PC-3 (cell line): ENCODE results near the gene GPR18. TPM values are rescaled to one million over a fixed set of nuclear protein-coding genes. Genes with fewer than 3 reads are reported as not detected.

Experiments used
- ATAC-seq: fragments of 200-7000 bp; cut with Tn5 transposase; 2 replicates; pipeline ENCODE4 v1.9.1; 2020; ENCODE audit warnings: mild to moderate bottlenecking, moderate library complexity
- BruUV-seq: library from RNA; stranded (reverse); fragments of 400-500 nt; replicated peaks from 2 replicates; lab custom pipeline; 2021; lab: Mats Ljungman, UMichigan
- CTCF ChIA-PET: fragments of 300-600 bp; sonication (Branson Sonifier 250); formaldehyde crosslinking; loops from one replicate; lab custom pipeline; 2022; ENCODE audit warnings: antibody characterized with exemption; lab: Charles Lee
- POLR2A ChIA-PET: fragments of 300-600 bp; sonication (Branson Sonifier 250); formaldehyde crosslinking; loops from one replicate; lab custom pipeline; 2022; ENCODE audit warnings: antibody characterized with exemption; ENCODE audit not compliant: unreplicated experiment; lab: Charles Lee
- DNase-seq: peaks from one replicate; pipeline ENCODE4 v3.0.0-alpha.2; 2015
- H2AFZ ChIP-seq: fragments of 300-600 bp; sonication (generic); 2 replicates; pipeline ENCODE4 v1.6.0; 2016; ENCODE audit warnings: antibody characterized with exemption, low read length
- H3F3A ChIP-seq: fragments of 300-600 bp; sonication (generic); one replicate; pipeline ENCODE4 v1.6.0; 2017; ENCODE audit warnings: antibody characterized with exemption, low read length, control low read depth, mild to moderate bottlenecking; ENCODE audit not compliant: unreplicated experiment
- H3K27ac ChIP-seq: fragments of 300-600 bp; sonication (generic); 2 replicates; pipeline ENCODE4 v1.5.1; 2016; ENCODE audit warnings: mild to moderate bottlenecking, low read length
- H3K27me3 ChIP-seq: fragments of 300-600 bp; sonication (generic); 2 replicates; pipeline ENCODE4 v1.6.1; 2016; ENCODE audit warnings: low read length, mixed read lengths
- H3K36me3 ChIP-seq: fragments of 300-600 bp; sonication (generic); 2 replicates; pipeline ENCODE4 v1.6.1; 2016; ENCODE audit warnings: low read depth, mixed run types, low read length, mixed read lengths
- H3K4me1 ChIP-seq: fragments of 300-600 bp; sonication (generic); 2 replicates; pipeline ENCODE4 v1.5.1; 2016; ENCODE audit warnings: low read length; ENCODE audit not compliant: insufficient read depth
- H3K4me2 ChIP-seq: fragments of 300-600 bp; sonication (generic); 2 replicates; pipeline ENCODE4 v1.6.0; 2016; ENCODE audit warnings: low read length
- H3K4me3 ChIP-seq: fragments of 300-600 bp; sonication (generic); 2 replicates; pipeline ENCODE4 v1.5.1; 2016; ENCODE audit warnings: mild to moderate bottlenecking, low read length, mixed read lengths
- H3K79me2 ChIP-seq: fragments of 300-600 bp; sonication (generic); 2 replicates; pipeline ENCODE4 v1.6.1; 2017; ENCODE audit warnings: low read length, mixed read lengths
- H3K9ac ChIP-seq: fragments of 300-600 bp; sonication (generic); 2 replicates; pipeline ENCODE4 v1.6.0; 2016; ENCODE audit warnings: mild to moderate bottlenecking, low read length
- H3K9me2 ChIP-seq: fragments of 300-600 bp; sonication (generic); replicated peaks from 2 replicates; pipeline ENCODE4 v1.6.1; 2016; ENCODE audit warnings: mixed run types, low read length, mixed read lengths
- H3K9me3 ChIP-seq: fragments of 300-600 bp; sonication (generic); 2 replicates; pipeline ENCODE4 v1.6.1; 2016; ENCODE audit warnings: low read length, mixed read lengths
- H4K20me1 ChIP-seq: fragments of 300-600 bp; sonication (generic); 2 replicates; pipeline ENCODE4 v1.6.1; 2016; ENCODE audit warnings: low read length, mixed read lengths
- EZH2 ChIP-seq: fragments of 300-600 bp; sonication (generic); IDR thresholded peaks from one replicate; pipeline ENCODE4 v1.6.1; 2017; ENCODE audit warnings: antibody characterized with exemption, mild to moderate bottlenecking, low read length; ENCODE audit not compliant: unreplicated experiment
- EZH2phosphoT487 ChIP-seq: fragments of 300-600 bp; sonication (generic); IDR thresholded peaks from 2 replicates; pipeline ENCODE4 v1.6.1; 2018; ENCODE audit warnings: mild to moderate bottlenecking, antibody characterized with exemption, low read length, borderline replicate concordance
- intact Hi-C: fragments of 100-400 bp; cut with micrococcal nuclease; formaldehyde crosslinking; loops from 2 replicates; pipeline ENCODE4 v1.9.0; 2023
- total RNA-seq: library from RNA; depleted of rRNA; stranded (reverse); fragments of >200 nt; gene quantifications from 2 replicates; pipeline ENCODE4 v1.2.3, GENCODE V29; 2014
- TF ChIP-seq, protein P1 (sequence below): fragments of 300-600 bp; sonication (generic); conservative IDR thresholded peaks from 2 replicates; pipeline ENCODE4 v1.5.1; 2017; ENCODE audit warnings: antibody characterized with exemption, low read depth, mild to moderate bottlenecking, low read length

Gene GPR18
- total RNA-seq, 1 experiment from 2014 or later = not detected

DNA sequence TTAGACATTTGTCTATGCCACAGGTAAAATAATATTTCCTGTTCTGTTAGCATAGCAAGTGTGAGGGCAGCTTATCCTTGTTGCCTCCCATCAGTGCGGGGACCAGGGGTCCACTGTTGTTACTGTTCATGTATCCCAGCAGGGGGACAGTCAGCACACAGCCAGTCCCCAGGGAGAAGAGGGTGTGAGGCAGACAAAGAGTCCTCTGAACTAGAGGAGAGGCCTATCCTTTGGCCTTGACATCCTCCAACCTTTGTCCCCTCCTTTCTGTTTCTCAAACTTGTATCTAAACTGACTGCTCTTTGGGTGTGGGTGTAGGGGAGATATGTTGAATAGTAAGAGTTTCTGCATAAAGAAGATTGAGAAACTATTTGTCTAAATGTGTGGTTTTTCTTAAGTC is 2.9 kb upstream of the GPR18 start:
- H3K4me3 ChIP-seq = no peak overlapping the region
- H3K79me2 ChIP-seq = no peaks in the 10 kb centered on the region
- H3K4me1 ChIP-seq = no peaks in the 10 kb centered on the region
- no peaks in the 10 kb centered on the region for H4K20me1 ChIP-seq
- H3K9ac ChIP-seq = no peak overlapping the region
- intact Hi-C loops = loop anchor here (10.0 kb wide), 1 partner anchor 254 kb away; no protein-coding TSS in a partner anchor
- ChIA-PET CTCF (no interaction called here), POLR2A (no interaction called here)
- H3K36me3 ChIP-seq = no peaks in the 10 kb centered on the region; the same call in 1 of the 2 replicates
- BruUV-seq = no TSS peak
- no peaks in the 10 kb centered on the region for H3K27me3 ChIP-seq
- ATAC-seq (no peak), DNase-seq (no peak)
- TF ChIP-seq, protein P1, sequence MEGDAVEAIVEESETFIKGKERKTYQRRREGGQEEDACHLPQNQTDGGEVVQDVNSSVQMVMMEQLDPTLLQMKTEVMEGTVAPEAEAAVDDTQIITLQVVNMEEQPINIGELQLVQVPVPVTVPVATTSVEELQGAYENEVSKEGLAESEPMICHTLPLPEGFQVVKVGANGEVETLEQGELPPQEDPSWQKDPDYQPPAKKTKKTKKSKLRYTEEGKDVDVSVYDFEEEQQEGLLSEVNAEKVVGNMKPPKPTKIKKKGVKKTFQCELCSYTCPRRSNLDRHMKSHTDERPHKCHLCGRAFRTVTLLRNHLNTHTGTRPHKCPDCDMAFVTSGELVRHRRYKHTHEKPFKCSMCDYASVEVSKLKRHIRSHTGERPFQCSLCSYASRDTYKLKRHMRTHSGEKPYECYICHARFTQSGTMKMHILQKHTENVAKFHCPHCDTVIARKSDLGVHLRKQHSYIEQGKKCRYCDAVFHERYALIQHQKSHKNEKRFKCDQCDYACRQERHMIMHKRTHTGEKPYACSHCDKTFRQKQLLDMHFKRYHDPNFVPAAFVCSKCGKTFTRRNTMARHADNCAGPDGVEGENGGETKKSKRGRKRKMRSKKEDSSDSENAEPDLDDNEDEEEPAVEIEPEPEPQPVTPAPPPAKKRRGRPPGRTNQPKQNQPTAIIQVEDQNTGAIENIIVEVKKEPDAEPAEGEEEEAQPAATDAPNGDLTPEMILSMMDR = no peak
- TF ChIP-seq EZH2phosphoT487 (no peak), EZH2 (no peak)
- H3F3A ChIP-seq = no peaks in the 10 kb centered on the region
- H3K27ac ChIP-seq = no peak overlapping the region
- no peaks in the 10 kb centered on the region for H3K9me3 ChIP-seq
- H3K4me2 ChIP-seq = no peak overlapping the region
- no peak overlapping the region for H2AFZ ChIP-seq
- H3K9me2 ChIP-seq = no peaks in the 10 kb centered on the region

DNA sequence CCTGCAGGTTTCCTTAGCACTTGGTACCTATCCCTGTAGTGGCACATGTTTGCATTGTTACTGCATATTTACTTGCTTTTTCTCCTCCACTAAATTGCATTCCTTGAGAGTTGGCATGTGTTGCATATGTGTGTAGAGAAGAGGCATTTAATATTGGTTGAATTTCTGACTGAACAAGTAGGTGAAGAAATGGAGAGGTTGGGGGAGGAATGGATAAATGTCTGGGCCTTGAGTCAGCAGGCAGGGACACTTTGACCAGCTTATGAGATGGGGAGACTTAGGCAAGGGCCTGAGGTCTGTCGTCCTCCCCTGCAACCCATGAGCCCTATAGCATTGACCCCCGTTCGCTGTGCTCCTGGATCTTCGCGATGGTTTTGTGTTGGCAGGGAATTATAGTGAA is 2.0 kb upstream of the GPR18 start:
- no peak for TF ChIP-seq EZH2
- TF ChIP-seq, protein P1 = no peak
- no peak for TF ChIP-seq EZH2phosphoT487
- no peaks in the 10 kb centered on the region for H4K20me1 ChIP-seq
- H3K79me2 ChIP-seq = no peaks in the 10 kb centered on the region
- intact Hi-C loops = loop anchor here (10.0 kb wide), 1 partner anchor 255 kb away; no protein-coding TSS in a partner anchor
- DNase-seq (no peak), ATAC-seq (no peak)
- no peak overlapping the region for H3K27ac ChIP-seq
- no peaks in the 10 kb centered on the region; the same call in 1 of the 2 replicates for H3K36me3 ChIP-seq
- no peaks in the 10 kb centered on the region for H3K9me3 ChIP-seq
- no peak overlapping the region for H3K4me3 ChIP-seq
- no peak overlapping the region for H2AFZ ChIP-seq
- H3F3A ChIP-seq = no peaks in the 10 kb centered on the region
- H3K27me3 ChIP-seq = no peaks in the 10 kb centered on the region
- CTCF ChIA-PET = interaction anchor here (0.6 kb wide), 1 partner anchor 1015 kb away, joined by 3 read pairs; no protein-coding TSS in a partner anchor
- no peak overlapping the region for H3K9ac ChIP-seq
- no peaks in the 10 kb centered on the region for H3K9me2 ChIP-seq
- no peaks in the 10 kb centered on the region for H3K4me1 ChIP-seq
- H3K4me2 ChIP-seq = no peak overlapping the region
- BruUV-seq = no TSS peak
- POLR2A ChIA-PET = no interaction called here

DNA sequence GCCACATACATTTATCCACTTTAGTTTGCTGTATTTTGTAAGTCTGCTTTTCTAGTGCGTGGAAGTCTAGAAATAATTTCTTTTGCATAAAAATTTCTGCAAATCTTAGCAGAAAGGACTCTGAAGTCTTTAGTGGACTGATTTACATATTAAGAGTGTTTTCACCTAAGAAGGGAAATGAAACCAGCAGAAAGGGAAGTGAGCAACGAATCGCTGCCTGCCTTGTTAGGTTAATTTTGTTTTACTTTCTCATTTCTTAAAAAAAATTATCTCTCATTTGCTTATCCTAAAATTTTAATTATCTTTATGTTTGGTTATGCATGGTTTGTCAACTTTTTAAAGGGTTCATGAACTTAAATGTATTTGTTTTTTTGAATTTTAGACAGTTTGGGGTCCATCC is 767 bp upstream of the GPR18 start:
- Histone ChIP-seq H3K9me2 (no peaks in the 10 kb centered on the region), H3K4me2 (no peak overlapping the region), H3K79me2 (no peaks in the 10 kb centered on the region), H3K9ac (no peak overlapping the region), H3K27me3 (no peaks in the 10 kb centered on the region), H3K4me1 (no peaks in the 10 kb centered on the region), H3K36me3 (no peaks in the 10 kb centered on the region; the same call in 1 of the 2 replicates), H2AFZ (no peak overlapping the region), H3F3A (no peaks in the 10 kb centered on the region), H3K4me3 (no peak overlapping the region), H4K20me1 (no peaks in the 10 kb centered on the region), H3K27ac (no peak overlapping the region), H3K9me3 (no peaks in the 10 kb centered on the region)
- CTCF ChIA-PET = no interaction called here
- TF ChIP-seq, protein P1 = no peak
- TF ChIP-seq EZH2 (no peak), EZH2phosphoT487 (no peak)
- POLR2A ChIA-PET = no interaction called here
- ATAC-seq (no peak), DNase-seq (no peak)
- intact Hi-C loops = no loop called here
- BruUV-seq = no TSS peak
